ENCODE measurements around the gene PMPCA. TPM values are rescaled to one million over a fixed set of nuclear protein-coding genes. Genes with fewer than 3 reads are reported as not detected.

The PMPCA gene
- total RNA-seq, 1 donor from 2014 or later = 61.3 TPM

DNA sequence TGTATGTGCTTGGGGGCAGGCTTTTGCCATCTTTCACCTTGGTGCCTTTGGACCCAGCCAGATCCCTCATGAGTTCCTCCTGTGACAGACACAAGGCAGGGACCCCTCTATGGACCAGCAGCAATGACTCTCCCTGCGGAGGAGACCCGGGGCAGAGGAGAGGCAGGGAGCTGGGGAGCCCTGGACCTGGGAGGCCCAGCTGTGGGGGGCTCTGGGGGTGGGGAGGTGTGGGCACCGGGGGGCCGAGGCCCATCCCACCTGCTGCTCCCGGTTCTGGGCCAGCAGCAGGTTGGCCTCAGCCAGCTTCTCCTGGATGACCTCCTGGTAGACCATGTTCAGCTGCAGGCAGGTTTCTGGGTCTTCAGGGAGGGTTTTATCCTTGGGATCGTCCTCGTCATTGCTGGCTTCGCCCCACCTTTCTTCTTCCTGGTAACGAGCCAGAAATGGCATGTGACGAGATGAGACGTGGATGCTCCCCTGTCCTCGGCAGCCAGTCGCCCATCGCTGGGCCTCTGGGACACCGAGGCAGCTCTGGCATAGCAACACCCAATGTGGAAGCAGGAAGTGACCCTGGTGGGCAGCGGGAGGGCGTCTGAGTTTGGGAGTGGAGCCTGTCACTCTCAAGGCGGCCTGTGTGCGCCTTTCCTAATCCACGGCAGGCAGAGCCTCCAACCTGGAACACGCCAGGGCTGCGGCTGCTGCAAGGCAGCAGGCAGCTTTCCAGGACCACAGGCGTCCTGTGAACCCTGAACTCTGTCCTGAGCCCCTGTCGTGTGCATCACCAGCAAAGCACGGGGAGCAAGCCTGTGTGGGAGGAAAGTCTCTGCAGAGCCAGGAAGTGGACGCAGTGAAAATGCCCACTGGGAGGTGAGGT is 14.9 kb upstream of the PMPCA start:
- no peak for TF ChIP-seq CTCF (IDR thresholded peaks at IDR 0.05; ENCODE audit: unreplicated experiment)
- Mint-ChIP-seq H3K9me3 (ENCODE audit: unreplicated experiment) (no peaks in the 10 kb centered on the region), H3K4me3 (ENCODE audit: unreplicated experiment) (peak overlapping the region; percentile 69), H3K36me3 (ENCODE audit: low read depth, unreplicated experiment) (peaks cover 25% of the 10 kb centered on the region), H3K27ac (ENCODE audit: unreplicated experiment) (no peak overlapping the region), H3K4me1 (ENCODE audit: unreplicated experiment) (peaks cover 7% of the 10 kb centered on the region), H3K27me3 (ENCODE audit: unreplicated experiment) (peaks cover 7% of the 10 kb centered on the region)
- no peak for DNase-seq (ENCODE audit: low spot score)

DNA sequence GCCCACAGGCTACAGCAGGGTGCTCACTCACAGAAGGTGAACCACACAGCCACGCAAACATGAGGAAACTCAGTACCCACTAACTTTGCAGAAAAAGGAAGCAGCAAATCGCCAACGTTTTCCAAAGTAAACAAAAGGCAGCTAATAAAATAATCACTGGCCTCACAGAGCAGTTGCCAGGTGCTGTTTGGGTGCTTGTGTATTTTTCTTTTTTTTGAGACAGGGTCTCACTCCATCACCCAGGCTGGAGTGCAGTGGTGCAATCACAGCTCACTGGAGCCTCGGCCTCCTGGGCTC is 14.3 kb upstream of the PMPCA start:
- no peak for DNase-seq (ENCODE audit: low spot score)
- peaks cover 10% of the 10 kb centered on the region for H3K27me3 Mint-ChIP-seq (ENCODE audit: unreplicated experiment)
- no peak overlapping the region for H3K4me3 Mint-ChIP-seq (ENCODE audit: unreplicated experiment)
- H3K36me3 Mint-ChIP-seq (ENCODE audit: low read depth, unreplicated experiment) = peaks cover 23% of the 10 kb centered on the region
- no peak overlapping the region for H3K27ac Mint-ChIP-seq (ENCODE audit: unreplicated experiment)
- H3K4me1 Mint-ChIP-seq (ENCODE audit: unreplicated experiment) = peaks cover 7% of the 10 kb centered on the region
- TF ChIP-seq CTCF (IDR thresholded peaks at IDR 0.05; ENCODE audit: unreplicated experiment) = no peak
- H3K9me3 Mint-ChIP-seq (ENCODE audit: unreplicated experiment) = no peaks in the 10 kb centered on the region

DNA sequence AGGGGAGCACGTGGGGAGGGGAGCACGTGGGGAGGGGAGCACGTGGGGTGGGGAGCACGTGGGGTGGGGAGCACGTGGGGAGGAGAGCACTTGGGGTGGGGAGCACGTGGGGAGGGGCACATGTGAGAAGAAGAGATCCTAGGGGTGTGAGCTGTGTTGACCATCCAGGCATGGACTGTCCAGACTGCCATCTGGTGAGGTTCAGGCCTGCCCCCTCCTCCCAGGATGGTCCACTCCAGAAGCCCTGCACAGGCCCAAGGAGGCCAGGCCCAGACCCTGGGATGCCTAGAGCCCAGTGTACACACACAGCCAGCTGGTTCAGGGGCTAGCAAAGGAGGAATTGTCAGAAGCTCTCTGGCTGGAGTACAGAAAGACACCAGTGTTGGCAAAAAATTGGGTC is 12.8 kb upstream of the PMPCA start:
- Mint-ChIP-seq H3K36me3 (ENCODE audit: low read depth, unreplicated experiment) (peaks cover 27% of the 10 kb centered on the region), H3K27me3 (ENCODE audit: unreplicated experiment) (peaks cover 10% of the 10 kb centered on the region), H3K27ac (ENCODE audit: unreplicated experiment) (no peak overlapping the region), H3K4me1 (ENCODE audit: unreplicated experiment) (peaks cover 7% of the 10 kb centered on the region), H3K4me3 (ENCODE audit: unreplicated experiment) (no peak overlapping the region), H3K9me3 (ENCODE audit: unreplicated experiment) (no peaks in the 10 kb centered on the region)
- DNase-seq (ENCODE audit: low spot score) = no peak
- TF ChIP-seq CTCF (IDR thresholded peaks at IDR 0.05; ENCODE audit: unreplicated experiment) = no peak

GRCh38 chr9:136398286-136398685 is 12.2 kb upstream of the PMPCA start:
- H3K4me1 Mint-ChIP-seq (ENCODE audit: unreplicated experiment) = peaks cover 7% of the 10 kb centered on the region
- peaks cover 27% of the 10 kb centered on the region for H3K36me3 Mint-ChIP-seq (ENCODE audit: low read depth, unreplicated experiment)
- no peak for DNase-seq (ENCODE audit: low spot score)
- TF ChIP-seq CTCF (IDR thresholded peaks at IDR 0.05; ENCODE audit: unreplicated experiment) = no peak
- H3K4me3 Mint-ChIP-seq (ENCODE audit: unreplicated experiment) = peak overlapping the region; percentile 50
- peaks cover 10% of the 10 kb centered on the region for H3K27me3 Mint-ChIP-seq (ENCODE audit: unreplicated experiment)
- no peaks in the 10 kb centered on the region for H3K9me3 Mint-ChIP-seq (ENCODE audit: unreplicated experiment)
- no peak overlapping the region for H3K27ac Mint-ChIP-seq (ENCODE audit: unreplicated experiment)

Measured in endothelial cell (in vitro differentiated cells).